GM12865 (cell line): ENCODE data around the gene SPRR1A.

ENCODE experiments used
- DNase-seq: peaks from one replicate; pipeline ENCODE4 v3.0.0; 2010; ENCODE audit warnings: low read depth
- H3K4me3 ChIP-seq: 2 replicates; pipeline ENCODE4 v1.5.1; 2011; ENCODE audit warnings: mild to moderate bottlenecking, low read depth, low read length, control low read depth
- CTCF ChIP-seq: IDR thresholded peaks from 2 replicates; pipeline ENCODE4 v1.5.1; 2011; ENCODE audit warnings: low read length, control low read depth, low read depth, inconsistent platforms; ENCODE audit not compliant: insufficient read depth; ENCODE audit errors: missing control alignments

SPRR1A gene

DNA sequence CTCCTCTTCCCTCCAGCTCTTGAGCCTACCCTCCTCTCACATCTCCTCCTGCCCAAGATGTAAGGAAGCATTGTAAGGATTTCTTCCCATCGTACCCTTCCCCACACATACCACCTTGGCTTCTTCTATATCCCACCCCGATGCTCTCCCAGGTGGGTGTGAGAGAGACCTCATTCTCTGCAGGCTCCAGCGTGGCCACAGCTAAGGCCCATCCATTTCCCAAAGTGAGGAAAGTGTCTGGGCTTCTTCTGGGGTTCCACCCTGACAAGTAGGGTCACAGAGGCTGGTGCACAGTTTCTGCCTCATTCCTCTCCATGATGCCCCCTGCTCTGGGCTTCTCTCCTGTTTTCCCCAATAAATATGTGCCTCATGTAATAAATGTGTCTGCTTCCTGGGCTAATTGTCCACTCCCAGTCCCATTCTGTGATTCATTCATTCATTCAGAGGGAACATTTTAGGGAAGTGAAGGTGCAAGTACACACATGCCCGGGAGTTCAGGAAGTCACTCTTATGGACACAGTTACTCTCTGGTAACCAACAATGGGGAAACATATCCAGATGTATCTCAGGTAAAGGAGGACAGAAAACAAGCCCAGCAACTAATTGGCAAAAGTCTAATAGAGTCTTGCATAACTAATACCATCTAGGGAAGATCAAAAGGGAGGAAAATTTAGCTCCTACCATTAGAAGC is 11.5 kb upstream of the SPRR1A start:
- no peak overlapping the region for H3K4me3 ChIP-seq
- no peak for TF ChIP-seq CTCF
- no peak for DNase-seq

DNA sequence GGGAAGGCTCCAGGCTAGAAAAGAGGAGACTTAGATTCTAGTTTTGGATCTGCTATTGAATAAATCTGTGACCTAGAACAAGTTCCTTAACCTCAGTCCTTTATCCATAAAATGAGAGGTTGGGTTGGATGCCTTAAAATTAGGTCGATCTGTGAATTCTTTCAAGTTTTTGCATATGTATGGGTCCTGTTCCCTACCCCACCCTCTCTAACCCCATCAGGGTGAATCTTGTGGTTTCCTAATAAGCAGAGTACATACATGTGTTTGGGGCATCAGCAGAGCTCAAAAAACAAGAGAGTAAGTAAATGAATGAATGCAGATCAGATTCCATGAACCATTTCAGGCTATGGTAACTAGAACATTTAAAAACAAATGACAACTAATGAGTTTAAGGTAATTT is 7.2 kb upstream of the SPRR1A start:
- no peak for DNase-seq
- TF ChIP-seq CTCF, result no peak
- H3K4me3 ChIP-seq, result no peak overlapping the region

GRCh38 chr1:152977614-152978013 is 6.3 kb upstream of the SPRR1A start:
- H3K4me3 ChIP-seq, result no peak overlapping the region
- no peak for TF ChIP-seq CTCF
- no peak for DNase-seq

- no peak overlapping the region for H3K4me3 ChIP-seq
- no peak for TF ChIP-seq CTCF
- no peak for DNase-seq
These were observed 3.2 kb upstream of the SPRR1A start for GRCh38 chr1:152980676-152981075.

GRCh38 chr1:152981146-152981871 is 2.6 kb upstream of the SPRR1A start:
- no peak for TF ChIP-seq CTCF
- no peak for DNase-seq
- no peak overlapping the region for H3K4me3 ChIP-seq

GRCh38 chr1:152982076-152982475 is 1.8 kb upstream of the SPRR1A start:
- DNase-seq, result no peak
- TF ChIP-seq CTCF, result no peak
- H3K4me3 ChIP-seq, result no peak overlapping the region
